Cardiac fibroblast (primary cell): ENCODE measurements around the gene THRAP3.
A peak's percentile ranks its signal among the peaks of the same experiment; 100 is the strongest.
"Not testable (repeated sequence)": the region's sequence is repeated elsewhere in the genome, so short reads cannot be mapped to it uniquely, and the experiment has no call there.

Source experiments
- DNase-seq, 2 donors: peaks; one replicate each; pipeline versions ENCODE4 v3.0.0 to v3.0.0-alpha.2; 2010; ENCODE audit warnings: low read depth in 2 of 2
- H3K4me3 ChIP-seq, 2 donors: replicated peaks in 1 of 2; 1 replicate in 1 of 2; 2 replicates in 1 of 2; pipeline ENCODE4 v1.5.1; 2011; ENCODE audit warnings: low read depth in 2 of 2, low read length in 2 of 2, mild to moderate bottlenecking in 2 of 2, moderate library complexity in 1 of 2
- CTCF ChIP-seq: IDR thresholded peaks from one replicate; pipeline ENCODE4 v1.5.1; 2011; ENCODE audit warnings: low read depth, mild to moderate bottlenecking, low read length, inconsistent platforms

THRAP3 gene

GRCh38 chr1:36178471-36179219 is 45.6 kb upstream of the THRAP3 start:
- DNase-seq = no peak
- no peak overlapping the region for H3K4me3 ChIP-seq
- no peak for TF ChIP-seq CTCF

- TF ChIP-seq CTCF = no peak
- no peak for DNase-seq
- no peak overlapping the region for H3K4me3 ChIP-seq
Measured at GRCh38 chr1:36179220-36179600, 45.0 kb upstream of the THRAP3 start.

- H3K4me3 ChIP-seq = no peak overlapping the region
- TF ChIP-seq CTCF = no peak
Measured at GRCh38 chr1:36182734-36183133, 41.5 kb upstream of the THRAP3 start.

GRCh38 chr1:36183309-36183856 is 40.9 kb upstream of the THRAP3 start:
- no peak for TF ChIP-seq CTCF
- H3K4me3 ChIP-seq = no peak overlapping the region
- peak in 1 of 2 donors; percentile 63 for DNase-seq

More at GRCh38 chr1:36182734-36183133, 41.5 kb upstream of the THRAP3 start:
- DNase-seq = no peak

- no peak overlapping the region for H3K4me3 ChIP-seq
- TF ChIP-seq CTCF = peak; percentile 95
- peak; percentile 94 to 97 for DNase-seq
Measured at GRCh38 chr1:36187800-36188593, 36.2 kb upstream of the THRAP3 start.

GRCh38 chr1:36196805-36197204 is 27.4 kb upstream of the THRAP3 start:
- not testable (repeated sequence) for DNase-seq, H3K4me3 ChIP-seq

- H3K4me3 ChIP-seq = no peak overlapping the region
- no peak for TF ChIP-seq CTCF
- no peak for DNase-seq
Measured at GRCh38 chr1:36198641-36199040, 25.6 kb upstream of the THRAP3 start.
